HG03045 (cell line): ENCODE data around the gene SLC2A4RG.

ENCODE experiments used
- ATAC-seq: cut with Tn5 transposase; IDR thresholded peaks from one replicate; pipeline ENCODE4 v1.9.1; 2021; ENCODE audit warnings: mild to moderate bottlenecking, moderate library complexity; ENCODE audit not compliant: unreplicated experiment

The SLC2A4RG gene

DNA sequence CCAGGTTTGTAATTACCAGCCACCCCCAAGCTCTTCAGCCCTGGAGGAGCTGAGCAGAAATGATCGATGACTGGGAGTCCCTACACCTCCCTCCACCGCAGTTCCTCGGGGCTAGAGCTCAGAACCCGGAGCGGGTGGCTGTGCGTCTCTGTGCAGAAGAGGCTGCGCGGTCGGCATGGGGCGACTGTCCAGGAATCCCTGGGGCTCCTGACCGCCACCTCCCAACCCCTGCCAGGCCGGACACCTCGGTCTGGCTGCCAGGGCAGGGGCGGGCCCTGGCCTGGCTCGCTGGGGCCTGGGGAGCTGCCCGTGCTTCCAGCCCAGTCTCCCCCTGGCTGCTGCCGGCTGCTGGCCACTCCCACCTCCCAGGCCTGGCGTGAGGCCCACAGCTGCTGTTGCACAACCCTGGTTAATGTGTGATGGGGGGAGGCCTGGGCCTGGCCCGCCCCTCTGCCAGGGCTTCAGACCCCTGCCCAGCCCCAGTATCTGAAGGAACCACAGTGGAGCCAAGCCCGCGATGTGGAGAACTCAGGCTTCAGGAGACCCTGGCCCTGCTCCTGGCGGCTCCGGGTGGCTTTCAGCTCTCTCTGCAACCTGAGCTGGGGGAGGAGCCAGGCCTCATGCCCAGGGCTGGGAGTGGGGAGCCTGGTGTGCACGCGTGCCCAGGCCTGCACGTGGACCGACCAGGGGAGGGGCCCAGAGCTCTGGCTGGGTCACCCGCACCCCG lies 1.2 kb downstream of the SLC2A4RG start:
- ATAC-seq = no peak

DNA sequence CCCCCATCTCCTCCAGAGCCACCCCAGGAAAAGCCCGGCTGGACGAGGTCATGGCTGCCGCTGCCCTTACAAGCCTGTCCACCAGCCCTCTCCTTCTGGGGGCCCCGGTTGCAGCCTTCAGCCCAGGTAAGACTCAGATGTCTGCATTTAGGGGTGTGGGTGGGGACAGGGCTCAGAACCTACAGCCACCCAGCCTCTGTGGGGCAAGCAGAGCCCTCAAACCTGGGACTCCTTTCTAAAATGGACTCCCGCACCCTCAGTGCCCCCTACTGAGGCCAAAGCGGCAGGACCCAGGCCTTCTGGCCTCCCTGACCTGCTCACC lies 1.7 kb downstream of the SLC2A4RG start:
- ATAC-seq = no peak

DNA sequence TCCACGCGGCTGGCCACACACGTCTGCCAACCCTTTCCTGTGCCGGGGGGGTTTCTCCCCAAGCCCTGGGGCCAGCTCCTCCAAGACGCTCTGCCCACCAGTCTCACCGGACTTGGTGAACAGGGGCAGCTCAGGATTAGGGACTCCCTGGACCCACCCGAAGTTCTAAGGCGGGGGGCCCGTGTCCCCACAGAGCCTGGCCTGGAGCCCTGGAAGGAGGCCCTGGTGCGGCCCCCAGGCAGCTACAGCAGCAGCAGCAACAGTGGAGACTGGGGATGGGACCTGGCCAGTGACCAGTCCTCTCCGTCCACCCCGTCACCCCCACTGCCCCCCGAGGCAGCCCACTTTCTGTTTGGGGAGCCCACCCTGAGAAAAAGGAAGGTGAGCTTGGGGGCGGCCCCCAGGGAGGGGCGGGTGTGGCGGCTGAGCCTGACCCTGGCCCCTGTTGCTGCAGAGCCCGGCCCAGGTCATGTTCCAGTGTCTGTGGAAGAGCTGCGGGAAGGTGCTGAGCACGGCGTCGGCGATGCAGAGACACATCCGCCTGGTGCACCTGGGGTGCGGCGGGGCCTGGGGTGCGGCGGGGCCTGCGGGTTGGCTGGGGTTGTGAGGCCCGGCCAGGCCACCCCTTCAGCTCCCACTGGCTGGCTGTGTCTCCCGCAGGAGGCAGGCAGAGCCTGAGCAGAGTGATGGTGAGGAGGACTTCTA lies 2.3 kb downstream of the SLC2A4RG start:
- no peak for ATAC-seq

DNA sequence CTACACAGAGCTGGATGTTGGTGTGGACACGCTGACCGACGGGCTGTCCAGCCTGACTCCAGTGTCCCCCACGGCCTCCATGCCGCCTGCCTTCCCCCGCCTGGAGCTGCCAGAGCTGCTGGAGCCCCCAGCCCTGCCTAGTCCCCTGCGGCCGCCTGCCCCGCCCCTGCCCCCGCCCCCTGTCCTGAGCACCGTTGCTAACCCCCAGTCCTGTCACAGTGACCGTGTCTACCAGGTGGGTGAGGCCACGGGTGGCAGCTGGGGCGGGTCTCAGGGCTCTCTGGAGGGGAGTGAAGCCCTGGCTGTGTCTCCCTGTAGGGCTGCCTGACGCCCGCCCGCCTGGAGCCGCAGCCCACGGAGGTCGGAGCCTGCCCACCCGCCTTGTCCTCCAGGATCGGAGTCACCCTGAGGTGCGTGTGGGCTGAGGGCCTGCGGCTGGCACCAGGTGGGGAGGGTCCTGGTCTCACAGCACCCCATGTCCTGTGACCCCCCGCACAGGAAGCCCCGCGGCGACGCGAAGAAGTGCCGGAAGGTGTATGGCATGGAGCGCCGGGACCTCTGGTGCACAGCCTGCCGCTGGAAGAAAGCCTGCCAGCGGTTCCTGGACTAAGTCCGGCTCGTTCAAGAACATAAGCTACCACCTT lies 2.9 kb downstream of the SLC2A4RG start:
- no peak for ATAC-seq

DNA sequence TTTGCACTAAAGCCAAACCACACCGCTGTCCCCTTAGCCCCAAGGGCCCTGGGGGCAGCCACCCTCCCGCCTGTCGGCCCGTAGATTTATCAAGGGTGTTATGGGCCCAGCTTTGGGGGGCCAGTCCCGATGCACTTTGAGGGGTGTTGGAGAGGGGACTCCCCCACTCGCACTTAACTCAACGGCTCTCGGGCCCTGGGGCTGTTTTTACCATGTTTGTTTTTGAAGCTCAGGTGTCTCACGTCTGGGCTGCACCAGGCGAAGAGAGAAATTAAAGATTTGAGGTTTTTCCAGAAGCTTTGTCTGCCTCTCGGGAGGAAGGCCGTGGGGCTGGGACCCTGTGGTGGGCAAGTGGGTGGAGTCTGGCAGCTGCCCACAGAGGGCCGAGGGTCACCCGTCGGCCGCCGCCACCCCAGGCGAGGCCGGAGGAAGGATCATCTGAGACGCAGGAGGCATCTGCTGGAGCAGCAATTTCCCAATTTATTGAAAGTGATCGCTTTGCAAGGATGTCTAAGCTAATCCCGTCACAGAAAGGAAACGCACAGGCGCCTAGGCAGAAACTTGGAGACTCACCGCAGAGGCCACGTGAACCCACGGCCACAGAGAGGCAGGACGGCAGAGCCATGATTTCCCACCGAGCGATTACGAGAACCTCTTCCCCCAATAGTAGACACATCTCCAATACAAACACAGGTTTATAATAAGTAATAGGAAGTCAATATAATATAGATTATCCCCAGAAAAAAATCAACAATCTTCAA lies 3.8 kb downstream of the SLC2A4RG start:
- no peak for ATAC-seq

DNA sequence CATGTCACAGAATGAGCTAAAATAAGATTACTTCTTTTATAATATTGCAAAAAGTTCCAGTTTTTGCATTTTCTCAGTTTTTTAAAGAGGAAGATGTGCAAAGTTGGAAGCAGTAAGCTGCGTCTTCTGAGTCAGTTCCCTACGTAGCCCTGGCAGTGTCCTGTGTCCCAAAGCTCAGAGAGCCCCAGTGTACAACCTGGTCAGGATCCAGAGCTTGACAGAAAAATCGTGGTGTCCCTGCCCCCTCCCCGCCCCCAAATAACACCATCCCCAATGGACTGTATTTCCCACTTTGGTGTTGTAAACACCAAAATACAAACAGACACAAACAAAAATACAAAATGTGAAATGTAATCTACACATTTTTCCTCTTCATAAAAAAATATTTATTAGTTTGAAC lies 4.6 kb downstream of the SLC2A4RG start:
- no peak for ATAC-seq

DNA sequence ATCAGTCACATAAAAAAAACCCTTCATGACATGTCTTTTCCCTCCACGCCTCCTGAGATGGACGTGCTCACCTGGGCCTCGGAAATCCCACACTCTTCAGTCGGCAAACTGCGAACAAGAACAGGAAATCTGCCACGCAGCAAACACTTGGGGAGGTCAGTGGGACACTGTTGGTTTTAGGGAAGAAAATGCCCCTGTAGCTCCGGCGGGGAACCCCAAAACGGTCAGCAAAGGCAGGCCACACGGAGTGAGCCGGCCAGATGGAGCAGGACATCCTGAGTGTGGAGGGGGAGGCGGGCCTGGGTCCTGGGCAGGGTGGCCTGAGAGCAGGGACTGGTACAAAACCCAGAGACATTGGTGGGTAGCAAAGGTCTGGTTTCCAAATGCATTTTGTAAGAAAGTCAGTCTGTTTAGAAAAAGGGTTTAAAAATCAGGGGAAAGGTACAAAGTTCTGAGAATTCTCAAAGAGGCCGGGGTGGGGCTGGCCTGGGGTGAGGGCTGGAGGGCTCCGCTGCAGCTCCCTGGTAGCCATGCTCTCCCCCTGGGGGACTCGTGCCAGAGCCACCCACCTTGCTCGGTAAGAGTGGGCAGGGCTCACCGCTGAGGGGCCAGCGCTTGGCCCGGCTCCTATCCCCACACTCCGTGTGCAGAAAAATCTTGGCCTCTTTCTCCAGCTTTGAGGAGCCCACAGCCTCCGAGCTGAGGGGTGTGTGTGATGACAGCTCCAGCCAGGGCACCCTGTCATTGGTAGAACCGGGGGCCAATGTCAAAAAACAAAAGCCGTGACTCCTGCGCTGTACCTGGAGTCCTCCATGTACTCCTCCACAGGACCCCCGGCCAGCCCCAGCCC lies 5.2 kb downstream of the SLC2A4RG start:
- no peak for ATAC-seq

DNA sequence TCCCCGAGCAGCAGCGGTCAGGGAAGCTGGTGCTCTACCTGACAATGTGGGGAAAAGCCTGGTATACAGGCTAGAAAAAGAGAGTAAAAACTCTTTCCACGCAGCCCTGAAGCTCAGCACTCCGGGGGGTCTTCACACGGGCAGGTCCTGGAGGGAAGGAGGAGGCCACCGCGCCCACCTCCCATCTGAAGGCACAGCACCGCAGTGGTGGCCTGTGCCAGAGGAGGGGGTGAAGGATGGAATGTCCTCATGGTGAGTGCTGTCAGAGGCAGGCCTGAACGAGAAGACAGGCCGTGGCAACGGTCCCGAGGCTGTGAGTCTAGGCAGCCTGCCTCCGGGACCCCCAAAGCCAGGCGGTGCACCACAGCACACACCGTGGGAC lies 5.8 kb downstream of the SLC2A4RG start:
- ATAC-seq = no peak

DNA sequence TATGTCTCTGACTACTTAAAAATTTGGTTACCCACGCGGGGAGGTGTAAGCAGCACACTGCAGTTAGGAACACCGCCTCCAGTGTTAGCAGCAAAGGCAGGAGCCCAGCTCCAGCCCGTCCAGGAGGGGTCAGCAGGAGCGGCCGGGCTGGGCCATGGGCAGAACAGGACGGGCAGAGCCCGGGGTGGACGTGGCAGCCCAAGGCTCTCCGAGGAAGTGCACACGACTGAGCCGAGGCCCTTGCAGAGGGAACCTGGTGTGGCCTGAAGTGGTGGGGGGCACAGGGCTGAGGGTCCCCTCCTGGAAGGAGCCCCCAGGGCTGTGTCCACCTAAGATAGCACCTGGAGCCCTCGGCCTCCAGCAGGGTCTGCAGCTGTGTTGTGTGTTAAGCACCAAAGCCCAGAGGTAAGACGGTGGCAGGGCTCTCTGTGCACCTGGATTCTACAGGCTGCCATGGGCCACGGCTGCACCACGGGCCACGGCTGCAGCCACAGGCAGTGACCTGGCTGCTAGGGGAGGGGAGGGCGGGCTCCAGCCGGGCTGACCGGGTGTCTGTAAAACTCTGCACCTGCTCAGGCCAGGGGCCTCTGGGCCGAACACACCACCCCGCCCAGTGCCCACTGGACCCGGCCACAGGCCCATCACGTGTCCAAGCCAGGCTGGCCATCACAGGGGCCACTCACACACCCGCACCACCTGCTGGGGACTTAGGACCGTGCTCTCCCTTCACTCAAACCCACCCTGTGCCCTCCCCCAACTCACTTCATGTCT lies 6.6 kb downstream of the SLC2A4RG start:
- ATAC-seq = no peak

DNA sequence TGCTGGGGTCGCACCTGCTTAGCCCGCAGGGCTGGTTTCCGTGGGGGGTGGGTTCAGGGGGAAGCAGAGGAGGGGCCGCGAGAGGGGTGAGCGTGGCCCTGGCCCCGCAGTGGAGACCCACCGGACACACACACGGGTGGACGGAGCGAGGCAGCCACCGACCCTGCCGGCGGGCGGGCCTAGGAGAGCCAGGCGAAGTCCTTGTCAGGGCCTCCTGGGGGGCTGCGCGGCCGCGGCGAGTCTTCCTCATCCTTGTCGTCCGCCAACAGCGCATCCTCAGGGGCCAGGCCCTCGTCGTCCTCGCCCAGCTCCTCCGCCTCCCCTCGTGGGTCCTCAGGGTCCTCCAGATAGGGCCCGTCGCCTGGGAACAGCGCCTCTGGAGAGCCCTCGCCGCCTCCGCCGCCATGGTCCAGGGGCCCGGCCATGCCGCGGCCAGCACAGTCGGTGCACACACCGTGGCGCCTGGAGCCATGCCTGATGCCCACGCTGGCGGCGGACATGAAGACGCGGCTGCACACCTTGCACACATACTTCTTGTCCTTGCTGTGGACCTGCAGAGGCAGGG lies 7.3 kb downstream of the SLC2A4RG start:
- ATAC-seq = no peak

DNA sequence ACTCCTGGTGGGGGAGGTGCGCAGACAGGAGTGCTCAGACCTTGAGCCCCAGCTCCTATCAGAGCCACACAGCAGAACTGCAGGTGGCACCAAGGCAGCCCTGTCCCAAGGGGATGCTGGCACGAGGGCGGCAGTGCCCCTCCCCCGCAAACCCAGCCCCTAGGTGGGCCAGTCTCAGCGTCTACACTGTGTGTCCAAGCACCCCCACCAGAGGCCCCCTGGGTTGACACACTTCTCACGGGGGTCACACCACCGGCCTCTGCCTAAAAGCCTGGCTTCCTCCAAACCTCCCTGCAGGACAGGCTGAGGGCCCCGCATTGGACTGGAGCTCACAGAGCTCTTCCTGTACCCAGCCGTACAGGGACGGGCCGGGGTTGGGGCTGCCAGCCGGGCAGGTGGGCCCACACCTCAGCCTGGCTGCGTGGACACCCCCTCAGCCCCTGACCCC lies 8.1 kb downstream of the SLC2A4RG start:
- ATAC-seq = no peak

DNA sequence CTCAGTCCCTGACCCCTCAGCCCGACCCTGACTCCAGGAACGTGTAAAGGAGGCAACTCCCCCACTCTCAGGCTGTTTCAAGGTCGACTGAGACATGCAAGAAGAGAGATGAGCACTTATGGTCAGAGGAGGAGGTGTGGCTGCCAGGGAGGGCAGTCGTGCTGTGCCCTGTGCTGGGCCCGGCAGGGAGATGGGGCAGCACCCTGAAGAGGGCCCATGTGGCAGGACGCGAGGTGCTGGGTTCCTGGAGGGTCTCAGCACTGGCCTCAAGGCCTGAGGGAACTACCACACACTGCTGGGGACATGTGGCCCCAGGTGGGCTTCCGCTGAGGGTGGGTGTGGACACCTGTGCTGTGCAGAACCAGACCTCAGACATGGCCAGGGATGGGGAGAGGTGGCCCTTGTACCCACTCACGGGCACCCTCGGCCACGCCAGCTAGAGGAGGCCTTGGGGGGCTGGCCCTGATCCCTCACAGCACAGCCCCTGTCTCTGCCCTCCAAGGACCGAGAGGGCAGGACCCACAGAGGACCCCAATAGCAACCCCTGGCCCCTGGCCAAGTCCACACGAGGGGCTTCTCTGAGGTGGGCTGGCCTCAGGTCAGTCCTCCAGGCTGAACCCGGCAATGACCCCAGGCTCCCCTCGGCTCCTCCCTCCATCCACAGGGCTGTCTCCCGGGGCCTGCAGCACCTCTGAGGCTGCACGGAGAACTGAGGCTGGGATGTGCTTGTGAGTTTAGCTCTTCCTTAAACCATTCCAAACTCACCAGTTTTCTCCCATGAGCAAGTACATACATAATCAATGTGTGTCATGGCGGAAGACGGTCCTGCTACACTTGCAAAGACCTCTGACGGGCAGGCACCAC lies 8.7 kb downstream of the SLC2A4RG start:
- no peak for ATAC-seq

DNA sequence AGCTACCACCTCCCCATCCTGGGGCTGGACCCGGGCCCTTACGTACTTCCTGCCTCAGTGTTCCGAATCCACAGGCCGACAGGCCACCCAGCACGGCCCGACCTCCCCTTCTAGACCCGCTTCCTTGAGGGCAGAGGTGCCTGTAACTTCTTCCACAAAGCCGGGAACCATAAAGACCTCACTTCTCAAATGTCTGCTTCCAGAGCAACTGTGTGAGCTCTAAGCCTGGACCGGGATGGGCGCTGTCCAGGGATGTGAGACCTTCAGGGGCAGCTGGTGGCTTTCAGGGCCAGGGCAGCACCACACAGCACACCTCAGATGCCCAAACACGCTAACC lies 9.3 kb downstream of the SLC2A4RG start:
- ATAC-seq = no peak

DNA sequence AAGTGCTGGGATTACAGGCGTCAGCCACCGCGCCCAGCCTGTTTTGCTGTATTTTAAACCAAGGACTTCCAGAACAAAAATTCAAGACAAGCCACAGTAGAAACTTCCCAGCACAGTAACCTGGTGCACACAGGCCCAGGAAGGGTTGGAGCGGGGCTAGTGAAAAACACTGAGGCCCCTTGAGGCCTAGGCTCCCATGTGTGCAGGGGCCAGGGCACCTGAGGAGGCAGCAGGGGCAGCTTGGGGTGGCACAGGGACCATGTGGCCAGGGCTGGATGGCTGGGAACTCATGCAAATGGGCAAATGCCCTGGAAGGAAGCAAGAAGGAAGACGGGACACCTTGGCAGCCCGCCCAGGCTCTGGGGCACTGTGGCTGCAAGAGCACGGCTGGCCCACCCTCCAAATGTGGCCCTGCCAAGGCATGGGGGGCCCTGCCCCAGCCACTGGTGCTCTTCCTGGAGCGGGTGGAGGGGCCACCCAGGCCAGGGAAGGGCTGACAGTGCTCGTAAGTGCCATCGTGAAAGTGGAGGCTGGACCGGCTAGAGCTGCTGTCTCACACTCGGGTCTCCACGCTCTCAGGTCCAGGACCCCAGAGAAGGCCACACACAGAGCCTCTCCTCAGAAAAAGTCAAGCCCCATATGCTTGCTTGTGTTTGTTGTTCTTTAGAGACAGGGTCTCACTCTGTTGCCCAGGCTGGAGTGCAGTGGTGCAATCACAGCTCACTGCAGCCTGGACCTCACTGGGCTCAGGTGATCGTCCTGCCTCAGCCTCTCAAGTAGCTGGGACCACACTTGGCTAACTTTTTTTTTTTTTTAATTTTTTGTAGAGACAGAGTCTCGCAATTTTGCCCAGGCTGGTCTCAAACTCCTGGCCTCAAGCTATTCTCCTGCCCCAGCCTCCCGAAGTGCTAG lies 10.3 kb downstream of the SLC2A4RG start:
- no peak for ATAC-seq

DNA sequence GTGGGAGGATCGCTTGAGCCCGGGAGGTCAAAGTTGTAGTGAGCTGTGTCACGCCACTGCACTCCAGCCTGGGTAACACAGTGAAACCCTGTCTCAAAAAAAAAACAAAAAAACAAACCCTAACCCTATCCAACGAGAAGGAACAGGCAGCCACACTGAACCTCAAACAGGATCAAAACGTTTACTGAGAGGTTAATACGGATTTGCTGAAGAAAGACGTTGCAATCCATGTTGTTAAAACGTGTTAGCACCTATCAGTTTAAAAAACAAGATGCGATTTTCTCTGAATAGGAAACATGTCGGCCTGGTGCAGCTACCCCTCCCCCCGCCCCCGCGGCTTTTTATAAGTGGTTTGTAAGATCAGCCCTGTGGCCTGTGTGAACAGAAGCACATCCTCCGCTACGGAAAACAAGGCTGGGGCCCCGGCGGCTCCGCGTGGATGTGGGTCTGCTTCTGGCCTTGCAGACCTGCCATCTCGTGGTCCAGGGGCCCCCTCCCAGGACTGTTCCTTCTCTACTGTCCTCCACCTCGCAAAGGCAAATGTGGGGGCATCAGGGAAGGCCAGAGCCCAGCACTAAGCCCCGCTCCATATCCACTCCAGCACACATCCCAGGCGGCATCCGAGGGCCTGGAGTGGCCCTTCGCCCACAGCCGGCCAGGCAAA lies 11.4 kb downstream of the SLC2A4RG start:
- ATAC-seq = no peak

DNA sequence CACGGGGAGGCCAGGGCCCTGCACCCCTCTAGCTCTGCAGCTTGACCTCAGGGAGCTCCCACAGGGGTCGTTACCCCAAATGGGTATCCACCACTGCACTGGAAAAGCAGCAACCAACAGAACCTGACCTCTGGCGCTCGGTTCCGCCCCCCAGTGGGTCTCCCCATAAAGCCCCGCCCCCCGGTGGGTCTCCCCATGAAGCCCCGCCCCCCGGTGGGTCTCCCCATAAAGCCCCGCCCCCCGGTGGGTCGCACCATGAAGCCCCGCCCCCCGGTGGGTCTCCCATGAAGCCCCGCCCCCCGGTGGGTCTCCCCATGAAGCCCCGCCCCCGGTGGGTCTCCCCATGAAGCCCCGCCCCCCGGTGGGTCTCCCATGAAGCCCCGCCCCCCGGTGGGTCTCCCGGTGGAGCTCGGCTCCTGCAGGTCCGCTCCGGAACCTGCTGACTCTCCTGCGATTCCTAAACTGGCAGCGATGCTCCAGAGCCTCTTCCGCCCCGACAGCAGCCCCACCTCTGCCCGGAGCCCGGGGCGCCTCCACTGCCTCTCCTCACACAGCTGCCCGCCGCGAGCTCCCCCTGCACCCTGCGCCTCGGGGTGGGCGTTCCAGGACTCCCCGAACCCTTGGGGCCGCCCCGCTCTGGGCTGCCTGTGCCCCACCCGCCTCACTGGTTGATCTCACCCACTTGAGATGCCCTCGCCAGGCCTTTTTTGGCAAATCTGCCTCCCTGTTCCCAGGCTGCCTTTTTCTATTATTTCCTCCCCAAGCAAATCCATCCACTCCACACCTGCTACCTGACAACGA lies 12.1 kb downstream of the SLC2A4RG start:
- no peak for ATAC-seq
